Kidney (tissue), 14 donors: ENCODE results near the gene GADD45B. TPM values are rescaled to one million over a fixed set of nuclear protein-coding genes. Genes with fewer than 3 reads are reported as not detected.

Experiments
- DNase-seq, 5 donors: peaks; one replicate each; pipeline ENCODE4 v3.0.0-alpha.2; 2013 to 2020
- FAIRE-seq: peaks from 2 replicates; lab custom pipeline; 2012; peaks lifted over from hg19 to GRCh38; lab: Jason Lieb, UNC
- H3K27ac ChIP-seq, 2 donors: one replicate each; pipeline ENCODE4 v1.7.0; 2013; ENCODE audit warnings: low read depth in 2 of 2, low read length in 2 of 2, inconsistent platforms in 1 of 2
- H3K27me3 ChIP-seq: one replicate; pipeline ENCODE4 v1.7.1; 2013; ENCODE audit warnings: low read length, inconsistent platforms; ENCODE audit not compliant: control insufficient read depth, insufficient read depth
- H3K36me3 ChIP-seq, 3 donors: one replicate each; pipeline versions ENCODE4 v1.7.0 to v1.7.1; 2013; ENCODE audit warnings: low read length in 3 of 3, control low read depth in 1 of 3, inconsistent platforms in 1 of 3; ENCODE audit not compliant: insufficient read depth in 3 of 3, control insufficient read depth in 2 of 3
- H3K4me1 ChIP-seq, 3 donors: one replicate each; pipeline versions ENCODE4 v1.7.0 to v1.7.1; 2013; ENCODE audit warnings: low read length in 3 of 3, inconsistent platforms in 1 of 3, low read depth in 1 of 3; ENCODE audit not compliant: control insufficient read depth in 2 of 3, insufficient read depth in 2 of 3
- H3K4me3 ChIP-seq, 3 donors: one replicate each; pipeline versions ENCODE4 v1.7.0 to v1.8.1; 2013; ENCODE audit warnings: low read length in 3 of 3, control low read depth in 1 of 3, inconsistent platforms in 1 of 3
- H3K9ac ChIP-seq, 3 donors: one replicate each; pipeline versions ENCODE4 v1.7.0 to v1.7.1; 2013; ENCODE audit warnings: low read length in 3 of 3, control low read depth in 1 of 3, inconsistent platforms in 1 of 3
- H3K9me3 ChIP-seq, 3 donors: one replicate each; pipeline versions ENCODE4 v1.7.0 to v1.7.1; 2013; ENCODE audit warnings: low read length in 3 of 3, control low read depth in 1 of 3, inconsistent platforms in 1 of 3; ENCODE audit not compliant: control insufficient read depth in 2 of 3, insufficient read depth in 1 of 3
- CTCF ChIP-seq: IDR thresholded peaks from 3 replicates; pipeline ENCODE4 v1.5.1; 2012; ENCODE audit warnings: mild to moderate bottlenecking, moderate library complexity, borderline replicate concordance; ENCODE audit not compliant: insufficient read depth; ENCODE audit errors: extremely low read depth
- intact Hi-C: fragments of 100-400 bp; cut with DNase I; formaldehyde crosslinking; loops from one replicate; pipeline ENCODE4 v1.11.1; 2022
- polyA plus RNA-seq: library from polyadenylated mRNA; stranded (reverse); fragments of 350-450 nt; fragmentation: Illumina TruSeq; extraction: RNeasy Lipid Tissue Mini Kit (QIAGEN cat#74804); gene quantifications from one replicate; pipeline ENCODE4 v1.2.3, GENCODE V29; 2014; ENCODE audit warnings: low read depth, low replicate concordance; ENCODE audit not compliant: insufficient read depth
- total RNA-seq: library from RNA; stranded (reverse); fragmentation: NEBNext Ultra II Directional; extraction: Animal tissue kit (Norgen Biotek cat#: 25700); gene quantifications from one replicate; pipeline ENCODE4 v1.2.1, GENCODE V29; 2021
- donor health status: control.
- donor health status: control.
- donor health status: control.
- donor health status: control.
- donor health status: control.
- donor health status: DM: yes; HTN: yes; CAD: no.
- donor health status: Normal renal cell carcinoma (clear cell type).

GADD45B gene
- total and polyA plus RNA-seq, 2 donors from 2014 or later = 88.5 to 149 TPM

- intact Hi-C loops = no loop called here
- no peaks in the 10 kb centered on the region for H3K9me3 ChIP-seq
- DNase-seq = peak; percentile 97 to 99 (median 99)
- no peaks in the 10 kb centered on the region for H3K36me3 ChIP-seq
- peak within 1 kb of the TSS; percentile 67 to 82 (median 75) for H3K4me3 ChIP-seq
- H3K27me3 ChIP-seq = no peaks in the 10 kb centered on the region
- peak within 1 kb of the TSS; percentile 41 to 93 (median 79) for H3K9ac ChIP-seq
- H3K27ac ChIP-seq = peak within 1 kb of the TSS; percentile 99 to 100
- FAIRE-seq = no peak
- peaks cover 0 to 11% (median 8%) of the 10 kb centered on the region in 3 donors for H3K4me1 ChIP-seq
- TF ChIP-seq CTCF = no peak
Measured at GRCh38 chr19:2427429-2428320, 48.3 kb upstream of the GADD45B start, which contains the start of gene TIMM13. Gene TIMM13, minus strand, starts transcription at chr19:2427586. Its CDS starts 53 bp downstream, at chr19:2427533.

GRCh38 chr19:2428321-2428690, 47.6 kb upstream of the GADD45B start:
- TF ChIP-seq CTCF = no peak
- intact Hi-C loops = no loop called here
- FAIRE-seq (no peak), DNase-seq (peak in 3 of 5 donors; percentile 33 to 72 (median 50))
- Histone ChIP-seq H3K4me3 (peak overlapping the region in 1 of 3 donors; percentile 75), H3K36me3 (no peaks in the 10 kb centered on the region), H3K4me1 (peaks cover 0 to 11% (median 8%) of the 10 kb centered on the region in 3 donors), H3K27ac (peak overlapping the region in 1 of 2 donors; percentile 100), H3K9me3 (no peaks in the 10 kb centered on the region), H3K9ac (peak overlapping the region in 1 of 3 donors; percentile 79), H3K27me3 (no peaks in the 10 kb centered on the region)

- Histone ChIP-seq H3K9ac (no peak overlapping the region), H3K4me3 (no peak overlapping the region), H3K27me3 (no peaks in the 10 kb centered on the region), H3K9me3 (no peaks in the 10 kb centered on the region), H3K36me3 (no peaks in the 10 kb centered on the region), H3K27ac (no peak overlapping the region), H3K4me1 (peaks cover 0 to 11% (median 8%) of the 10 kb centered on the region in 3 donors)
- FAIRE-seq (no peak), DNase-seq (peak in 2 of 5 donors; percentile 11 to 64)
- TF ChIP-seq CTCF = no peak
- intact Hi-C loops = no loop called here
Measured at GRCh38 chr19:2428756-2429711, 46.9 kb upstream of the GADD45B start.
